Heart left ventricle (tissue), 13 donors: Measurements from ENCODE around the gene MLXIP.

Source experiments
- CTCF ChIP-seq, 12 donors: fragments of 200-600 bp; sonication (generic) in 4 of 12; IDR thresholded peaks; one replicate each; pipeline versions ENCODE4 v1.5.0 to v1.8.0; 2018 to 2022; ENCODE audit warnings: antibody characterized with exemption in 12 of 12, mild to moderate bottlenecking in 5 of 12
- POLR2A ChIP-seq, 2 donors: fragments of 450-650 bp; IDR thresholded peaks; one replicate each; pipeline ENCODE4 v1.6.1; 2017; ENCODE audit warnings: antibody characterized with exemption in 2 of 2, mild to moderate bottlenecking in 2 of 2, moderate library complexity in 2 of 2
- donor health status: ischemic (EF 13 %, LVEDD 7.1; RV severe dilation, severe dysfunction).
- donor health status: DM: no; HTN: yes; CAD: no.
- donor health status: DM: no; HTN: no; CAD: no.
- donor health status: ischemic (EF 25% LVEDD 6.9; RV normal size, moderate dysfunction).
- donor health status: ischemic (EF 25% LVEDD 5.7; RV mildly dilated, moderate dysfunction).
- donor health status: ischemic (EF 35%, LVEDD 5.7; RV mildly dilated, moderate dysfunction).
- donor health status: nonischemic (EF 11% LVEDD 7.7; RV severe dilation, severe dysfunction).
- donor health status: DM: yes; HTN: yes; CAD: no.
- donor health status: PGD.
- donor health status: ischemic (EF 29% LVEDD 5.4; RV normal size, mild dysfunction).
- donor health status: nonischemic (EF 23%, LVEDD 6.1; RV moderate dilation, normal function).

GRCh38 chr12:122063694-122064024 is 14.9 kb upstream of the MLXIP start:
- no peak for TF ChIP-seq POLR2A (IDR thresholded peaks at IDR 0.05)
- TF ChIP-seq CTCF (IDR thresholded peaks at IDR 0.05), result no peak
